Measurements from ENCODE around the gene FAAP20. TPM values are rescaled to one million over a fixed set of nuclear protein-coding genes. Genes with fewer than 3 reads are reported as not detected.

FAAP20 gene
- total RNA-seq, 1 donor from 2014 or later, result 50.6 TPM

DNA sequence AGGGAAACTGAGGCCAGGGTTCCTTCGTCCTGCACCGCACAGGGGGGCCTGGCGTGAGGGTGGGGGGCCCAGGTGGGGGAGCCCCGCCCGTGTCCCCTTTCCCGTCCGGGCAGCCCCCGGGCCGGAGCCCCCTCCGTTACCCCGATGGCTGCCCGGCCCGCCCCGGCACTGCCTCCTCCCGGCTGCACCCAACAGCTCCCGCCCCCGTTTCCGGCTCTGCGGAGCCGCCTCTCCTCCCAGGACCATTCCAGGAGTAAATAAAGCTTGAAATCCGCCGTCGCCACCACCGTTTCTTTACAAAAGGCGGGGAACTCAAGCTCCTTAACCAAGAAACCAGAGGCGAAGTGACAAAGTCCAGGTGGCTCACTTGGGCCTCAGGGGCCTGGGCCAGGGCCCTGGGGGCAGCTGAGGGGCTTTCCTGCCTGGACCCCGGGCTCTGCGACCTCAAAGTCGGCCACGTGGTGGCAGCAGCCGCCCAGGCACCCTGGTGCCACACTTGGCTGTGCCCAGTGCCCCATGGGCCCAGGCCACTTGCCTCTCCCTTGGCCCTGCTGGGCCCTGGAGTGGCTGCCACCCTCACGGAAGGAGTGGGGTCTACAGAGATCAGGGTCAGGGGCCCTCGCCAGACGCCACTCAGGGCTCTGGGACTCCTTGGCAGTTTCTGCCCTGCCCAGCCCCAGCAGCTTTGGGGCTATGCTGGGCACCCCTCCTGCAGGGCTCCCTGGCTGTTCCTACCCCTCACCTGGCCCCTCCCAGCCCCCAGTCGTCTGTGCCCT is 514 bp upstream of the FAAP20 start:
- Histone ChIP-seq H3K4me3 (ENCODE audit: low read depth, low read length) (peak overlapping the region; percentile 52), H3K27me3 (ENCODE audit: control insufficient read depth, insufficient read depth, low read length) (no peaks in the 10 kb centered on the region), H3K36me3 (ENCODE audit: control insufficient read depth, insufficient read depth, low read length) (no peaks in the 10 kb centered on the region)
- TF ChIP-seq, protein P1, sequence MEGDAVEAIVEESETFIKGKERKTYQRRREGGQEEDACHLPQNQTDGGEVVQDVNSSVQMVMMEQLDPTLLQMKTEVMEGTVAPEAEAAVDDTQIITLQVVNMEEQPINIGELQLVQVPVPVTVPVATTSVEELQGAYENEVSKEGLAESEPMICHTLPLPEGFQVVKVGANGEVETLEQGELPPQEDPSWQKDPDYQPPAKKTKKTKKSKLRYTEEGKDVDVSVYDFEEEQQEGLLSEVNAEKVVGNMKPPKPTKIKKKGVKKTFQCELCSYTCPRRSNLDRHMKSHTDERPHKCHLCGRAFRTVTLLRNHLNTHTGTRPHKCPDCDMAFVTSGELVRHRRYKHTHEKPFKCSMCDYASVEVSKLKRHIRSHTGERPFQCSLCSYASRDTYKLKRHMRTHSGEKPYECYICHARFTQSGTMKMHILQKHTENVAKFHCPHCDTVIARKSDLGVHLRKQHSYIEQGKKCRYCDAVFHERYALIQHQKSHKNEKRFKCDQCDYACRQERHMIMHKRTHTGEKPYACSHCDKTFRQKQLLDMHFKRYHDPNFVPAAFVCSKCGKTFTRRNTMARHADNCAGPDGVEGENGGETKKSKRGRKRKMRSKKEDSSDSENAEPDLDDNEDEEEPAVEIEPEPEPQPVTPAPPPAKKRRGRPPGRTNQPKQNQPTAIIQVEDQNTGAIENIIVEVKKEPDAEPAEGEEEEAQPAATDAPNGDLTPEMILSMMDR (IDR thresholded peaks at IDR 0.05; ENCODE audit: insufficient read depth, low read length, poor library complexity, severe bottlenecking), result peak; percentile 96
- DNase-seq (ENCODE audit: low read depth), result no peak

DNA sequence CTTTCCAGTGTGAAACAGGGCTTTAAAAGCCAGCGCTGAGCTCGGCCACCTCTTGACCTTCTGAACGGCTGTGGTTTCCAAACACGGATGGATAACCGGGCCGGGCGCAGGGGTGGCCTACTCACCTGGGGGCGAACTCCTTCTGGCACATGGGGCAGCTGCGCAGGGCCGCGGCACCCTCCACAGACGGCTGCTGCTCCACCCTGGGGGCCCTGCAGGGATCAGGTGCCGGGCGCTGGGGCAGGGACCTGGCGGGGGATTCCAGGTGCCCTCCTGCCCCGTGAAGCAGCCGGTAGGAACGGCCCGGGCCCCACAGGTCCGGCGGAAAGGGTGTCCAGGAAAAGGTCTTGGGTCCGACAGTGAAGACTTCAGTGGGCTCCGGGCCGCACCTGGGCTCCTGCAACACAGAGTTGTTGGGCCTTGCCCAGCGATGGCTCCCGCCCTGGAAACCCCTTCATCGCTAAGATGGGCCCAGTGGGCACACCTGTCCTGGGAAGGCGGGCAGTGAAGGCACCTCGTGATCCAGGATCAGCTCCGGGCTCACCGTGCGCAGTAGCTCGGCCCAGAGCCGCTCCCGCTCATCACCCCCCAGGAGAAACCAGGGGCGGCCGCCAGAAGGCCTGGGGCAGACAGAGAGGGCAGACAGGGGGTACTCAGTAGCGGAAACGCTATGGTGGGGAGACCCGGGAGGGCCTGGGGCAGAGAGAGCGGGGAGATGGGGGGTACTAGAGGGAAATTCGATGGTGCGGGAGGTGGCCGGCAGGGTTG is 874 bp downstream of the FAAP20 start:
- H3K27me3 ChIP-seq (ENCODE audit: control insufficient read depth, insufficient read depth, low read length), result no peaks in the 10 kb centered on the region
- no peak for DNase-seq (ENCODE audit: low read depth)
- no peaks in the 10 kb centered on the region for H3K36me3 ChIP-seq (ENCODE audit: control insufficient read depth, insufficient read depth, low read length)
- TF ChIP-seq, protein P1 (IDR thresholded peaks at IDR 0.05; ENCODE audit: insufficient read depth, low read length, poor library complexity, severe bottlenecking), result no peak
- H3K4me3 ChIP-seq (ENCODE audit: low read depth, low read length), result peak overlapping the region; percentile 57

DNA sequence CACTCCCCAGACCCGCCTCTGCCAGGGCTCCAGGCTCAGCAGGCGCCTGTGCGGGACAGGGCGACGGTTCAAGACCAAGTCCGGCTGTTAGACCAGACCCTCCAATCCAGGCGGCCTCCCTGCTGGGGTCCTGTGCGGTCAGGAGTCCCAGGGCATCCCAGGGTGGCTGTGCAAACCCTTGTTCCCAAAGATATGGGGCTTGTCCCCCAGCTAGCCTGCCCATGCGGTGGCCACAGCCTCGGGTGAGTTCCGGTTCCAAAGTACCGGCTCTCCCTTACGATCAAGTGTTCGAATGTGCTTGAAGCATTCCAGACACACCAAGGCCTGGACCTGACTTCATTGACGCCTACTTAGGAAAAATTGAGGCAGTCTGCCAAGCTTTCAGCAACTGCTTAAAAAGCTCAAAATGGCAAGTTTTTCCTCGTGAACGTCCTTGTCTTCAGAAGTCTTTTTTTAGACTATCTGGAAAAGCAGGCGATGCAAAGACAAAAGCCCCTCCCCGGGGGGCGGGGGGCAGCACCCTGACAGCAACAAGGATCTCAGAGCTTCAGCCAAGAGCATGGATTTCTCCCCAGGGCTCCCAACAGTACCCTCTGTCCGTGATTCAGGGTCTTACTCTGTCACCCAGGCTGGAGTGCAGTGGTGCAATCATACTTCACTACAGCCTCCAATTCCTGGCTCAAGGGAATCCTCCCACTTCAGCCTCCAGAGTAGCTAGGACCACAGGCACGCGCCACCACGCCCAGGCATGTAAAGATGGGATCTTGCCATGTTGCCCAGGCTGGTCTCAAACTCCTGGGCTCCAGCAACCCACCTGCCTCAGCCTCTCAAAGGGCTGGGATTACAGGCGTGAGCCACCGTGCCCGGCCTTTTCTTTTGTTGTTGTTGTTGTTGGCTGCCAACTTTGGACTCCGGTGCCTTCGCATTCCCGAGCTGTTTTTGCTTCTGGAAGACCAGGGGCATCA is 2.3 kb downstream of the FAAP20 start:
- Histone ChIP-seq H3K27me3 (ENCODE audit: control insufficient read depth, insufficient read depth, low read length) (no peaks in the 10 kb centered on the region), H3K4me3 (ENCODE audit: low read depth, low read length) (no peak overlapping the region), H3K36me3 (ENCODE audit: control insufficient read depth, insufficient read depth, low read length) (no peaks in the 10 kb centered on the region)
- DNase-seq (ENCODE audit: low read depth), result no peak
- TF ChIP-seq, protein P1 (IDR thresholded peaks at IDR 0.05; ENCODE audit: insufficient read depth, low read length, poor library complexity, severe bottlenecking), result no peak

DNA sequence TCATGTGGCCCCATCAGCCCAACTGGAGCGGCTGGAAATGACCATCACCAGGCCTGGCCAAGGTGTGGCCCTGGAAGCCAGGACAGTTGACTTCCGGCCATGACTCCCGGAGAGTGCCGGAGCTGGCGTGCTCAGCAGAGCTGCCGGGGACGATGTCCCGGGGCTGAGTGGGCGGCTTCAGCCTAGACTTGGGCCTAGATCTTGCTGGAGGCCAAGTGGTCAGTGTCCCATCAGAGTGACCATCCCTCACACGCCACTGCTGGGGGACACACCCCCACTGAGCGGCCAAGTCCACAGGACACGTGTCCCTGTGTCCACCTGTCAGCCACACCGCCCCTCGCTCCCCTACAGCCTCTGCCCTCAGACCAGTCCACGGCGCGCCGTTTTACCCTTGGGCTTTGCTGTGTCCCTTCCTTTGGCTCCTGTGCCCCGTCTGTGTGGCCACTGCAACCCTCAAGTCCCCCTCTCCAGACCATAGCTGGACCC is 4.0 kb downstream of the FAAP20 start:
- H3K36me3 ChIP-seq (ENCODE audit: control insufficient read depth, insufficient read depth, low read length), result no peaks in the 10 kb centered on the region
- TF ChIP-seq, protein P1 (IDR thresholded peaks at IDR 0.05; ENCODE audit: insufficient read depth, low read length, poor library complexity, severe bottlenecking), result no peak
- DNase-seq (ENCODE audit: low read depth), result no peak
- H3K4me3 ChIP-seq (ENCODE audit: low read depth, low read length), result no peak overlapping the region
- no peaks in the 10 kb centered on the region for H3K27me3 ChIP-seq (ENCODE audit: control insufficient read depth, insufficient read depth, low read length)
